ENCODE results near the gene APBB2. TPM values are rescaled to one million over a fixed set of nuclear protein-coding genes. Genes with fewer than 3 reads are reported as not detected.

Gene APBB2
- total and polyA plus RNA-seq, 2 of the 8 experiments (the other 6 are each of a cell fraction or from before 2014, with no cell fraction given): 58.7 to 59.4 TPM

DNA sequence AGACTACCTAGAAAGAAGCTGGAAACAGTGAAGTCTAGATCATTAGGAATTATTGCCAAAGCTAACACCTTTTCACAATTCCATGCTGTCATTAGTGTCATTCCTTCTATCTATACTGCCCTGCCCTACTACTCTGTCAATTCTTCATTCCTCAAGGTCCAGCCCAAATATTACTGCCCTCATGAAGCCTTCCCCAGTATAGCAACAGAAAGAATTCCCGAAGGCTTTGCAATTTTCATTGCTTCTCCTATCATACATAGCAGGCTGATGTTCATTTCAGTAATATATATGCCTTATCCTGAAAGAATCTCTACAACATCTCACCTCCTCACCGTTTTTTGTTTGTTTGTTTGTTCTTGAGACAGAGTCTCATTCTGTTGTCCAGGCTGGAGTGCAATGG is 63.9 kb downstream of the APBB2 start:
- H3K4me3 ChIP-seq (ENCODE audit: extremely low read depth in 1 of 4, insufficient read depth in 2 of 4, low read depth in 3 of 4, low read length in 4 of 4): no peak overlapping the region
- H3K9me3 ChIP-seq (ENCODE audit: insufficient read depth in 2 of 2, low read depth in 1 of 2, low read length in 1 of 2): no peaks in the 10 kb centered on the region
- no peaks in the 10 kb centered on the region for H4K20me1 ChIP-seq (replicated peaks in 1 of 2; ENCODE audit: control insufficient read depth in 1 of 2, insufficient read depth in 2 of 2, low read length in 2 of 2)
- H2BK120ac ChIP-seq (replicated peaks; ENCODE audit: low read depth, low read length): no peak overlapping the region
- H3K18ac ChIP-seq (ENCODE audit: extremely low read depth, low read length): no peak overlapping the region
- H4K8ac ChIP-seq (ENCODE audit: extremely low read depth, insufficient read depth, low read length): no peak overlapping the region
- H4K91ac ChIP-seq (replicated peaks; ENCODE audit: insufficient read length, low read length): no peak overlapping the region
- H2BK5ac ChIP-seq (ENCODE audit: low read depth, low read length): no peak overlapping the region
- peaks cover 0 to 21% of the 10 kb centered on the region in 2 experiments; a peak in 2 of 4 replicates for H3K79me2 ChIP-seq (ENCODE audit: control insufficient read depth in 1 of 2, insufficient read depth in 2 of 2, low read length in 2 of 2)
- no peak for FAIRE-seq
- DNase-seq (ENCODE audit: low read depth in 1 of 2, low spot score in 2 of 2): no peak
- 94% methylated on average over 2 of the region's 2 CpGs; no CpG with 5 or more reads in 1 of the 2 experiments for WGBS, 2 experiments (ENCODE audit: extremely low coverage in 1 of 2, insufficient coverage in 1 of 2, insufficient read length in 1 of 2, insufficient replicate concordance in 2 of 2, low coverage in 1 of 2, low lambda C conversion rate in 2 of 2, missing lambda C conversion rate in 1 of 2)
- H3K36me3 ChIP-seq (ENCODE audit: control insufficient read depth in 2 of 4, insufficient read depth in 4 of 4, low read length in 3 of 4): no peaks in the 10 kb centered on the region
- H2AFZ ChIP-seq (ENCODE audit: low read length): no peak overlapping the region
- H3K4ac ChIP-seq (replicated peaks; ENCODE audit: insufficient read length, low read depth, low read length): no peak overlapping the region
- H3K27ac ChIP-seq (ENCODE audit: low read depth, low read length): no peak overlapping the region
- no peaks in the 10 kb centered on the region for H3K23me2 ChIP-seq (ENCODE audit: low read depth, low read length)
- H3K27me3 ChIP-seq (replicated peaks in 1 of 4; ENCODE audit: control insufficient read depth in 3 of 4, extremely low read depth in 1 of 4, insufficient read depth in 3 of 4, low read length in 3 of 4): no peaks in the 10 kb centered on the region
- POLR2A ChIA-PET (ENCODE audit: partially characterized antibody): no interaction called here
- no peak overlapping the region for H2AK5ac ChIP-seq (ENCODE audit: low read depth, low read length)
- no peak overlapping the region for H3K56ac ChIP-seq (replicated peaks; ENCODE audit: insufficient read length, low read depth, low read length)
- no peak overlapping the region for H2BK15ac ChIP-seq (ENCODE audit: low read length)
- H2BK12ac ChIP-seq (ENCODE audit: low read depth, low read length): no peak overlapping the region
- H4K5ac ChIP-seq (ENCODE audit: insufficient read length, low read depth, low read length): no peak overlapping the region
- no peak overlapping the region for H2BK20ac ChIP-seq (ENCODE audit: low read length)
- CTCF ChIA-PET (ENCODE audit: partially characterized antibody): interaction anchor here (0.9 to 1.7 kb wide), 2 partner anchors 11 to 161 kb away, joined by 3 to 4 read pairs; no protein-coding TSS in a partner anchor
- H3K23ac ChIP-seq (ENCODE audit: insufficient read length): no peak overlapping the region
- H3K14ac ChIP-seq (ENCODE audit: insufficient read length): no peak overlapping the region
- no peaks in the 10 kb centered on the region for H3K79me1 ChIP-seq (ENCODE audit: low read depth, low read length)
- no peak overlapping the region for H3K4me2 ChIP-seq (ENCODE audit: insufficient read depth in 1 of 2, low read depth in 2 of 2, low read length in 2 of 2)
- peaks cover 2 to 11% (median 5%) of the 10 kb centered on the region in 4 experiments; a peak in 4 of 7 replicates for H3K4me1 ChIP-seq (replicated peaks in 1 of 4; ENCODE audit: control insufficient read depth in 3 of 4, insufficient read depth in 4 of 4, low read length in 3 of 4)
- no peak overlapping the region for H3K9ac ChIP-seq (replicated peaks in 1 of 4; ENCODE audit: extremely low read depth in 1 of 4, low read depth in 3 of 4, low read length in 3 of 4)
- TF ChIP-seq GABPA (IDR thresholded peaks at IDR 0.05; ENCODE audit: borderline replicate concordance, insufficient read depth, low read length) (no peak), TAF1 (IDR thresholded peaks at IDR 0.05; ENCODE audit: low read depth, low read length) (no peak)

All from H1 (cell line).